Lower leg skin (tissue), 3 donors: Measurements from ENCODE around the gene ZNF648.

Experiments
- CTCF ChIP-seq, 3 donors: fragments of 450-650 bp; IDR thresholded peaks; one replicate each; pipeline ENCODE4 v1.5.1; 2016; ENCODE audit warnings: antibody characterized with exemption in 3 of 3, mild to moderate bottlenecking in 3 of 3, moderate library complexity in 2 of 3
- POLR2A ChIP-seq, 2 donors: fragments of 450-650 bp; IDR thresholded peaks; one replicate each; pipeline ENCODE4 v1.6.1; 2016 to 2017; ENCODE audit warnings: antibody characterized with exemption in 2 of 2, mild to moderate bottlenecking in 1 of 2, moderate library complexity in 1 of 2

GRCh38 chr1:182056601-182057366 lies 4.7 kb downstream of the ZNF648 start:
- TF ChIP-seq CTCF (IDR thresholded peaks at IDR 0.05) = no peak
- TF ChIP-seq POLR2A (IDR thresholded peaks at IDR 0.05) = no peak
